Peyer's patch (tissue), 4 donors: Measurements from ENCODE around the gene TSPYL2. TPM values are rescaled to one million over a fixed set of nuclear protein-coding genes. Genes with fewer than 3 reads are reported as not detected.

Experiments used
- DNase-seq, 3 donors: peaks; one replicate each; pipeline ENCODE4 v3.0.0-alpha.2; 2017 to 2019
- H3K27ac ChIP-seq, 4 donors: fragments of 200-600 bp; sonication (generic); one replicate each; pipeline ENCODE4 v1.5.1; 2016 to 2019
- H3K27me3 ChIP-seq, 2 donors: fragments of 200-600 bp; sonication (generic); one replicate each; pipeline ENCODE4 v1.5.1; 2019
- H3K36me3 ChIP-seq, 3 donors: fragments of 200-600 bp; sonication (generic); one replicate each; pipeline ENCODE4 v1.5.1; 2016 to 2019
- H3K4me1 ChIP-seq, 4 donors: fragments of 200-600 bp; sonication (generic); one replicate each; pipeline ENCODE4 v1.5.1; 2016 to 2019
- H3K4me3 ChIP-seq, 4 donors: fragments of 200-600 bp; sonication (generic); 1 replicate in 3 of 4; 2 replicates in 1 of 4; pipeline ENCODE4 v1.5.1; 2016 to 2019; ENCODE audit warnings: mild to moderate bottlenecking in 1 of 4
- H3K9me3 ChIP-seq, 4 donors: fragments of 200-600 bp; sonication (generic); one replicate each; pipeline ENCODE4 v1.5.1; 2016 to 2019; ENCODE audit warnings: mild to moderate bottlenecking in 1 of 4
- CTCF ChIP-seq, 6 experiments: fragments of 450-650 bp in 4 of 6; fragments of 200-600 bp in 2 of 6; sonication (generic) in 1 of 6; IDR thresholded peaks; one replicate each; pipeline ENCODE4 v1.5.1; 2017 to 2019; ENCODE audit warnings: antibody characterized with exemption in 6 of 6, mild to moderate bottlenecking in 3 of 6, moderate library complexity in 1 of 6
- POLR2A ChIP-seq, 2 donors: fragments of 450-650 bp; IDR thresholded peaks; one replicate each; pipeline ENCODE4 v1.5.1; 2017; ENCODE audit warnings: antibody characterized with exemption in 2 of 2, mild to moderate bottlenecking in 2 of 2, moderate library complexity in 2 of 2
- small RNA-seq, 2 donors: library from RNA; depleted of rRNA; stranded (forward); fragments of <200 nt; gene quantifications; one replicate each; pipeline ENCODE3, GENCODE V24; 2016
- total RNA-seq, 4 donors: library from RNA; depleted of rRNA; stranded (reverse); fragments of >200 nt; gene quantifications; one replicate each; pipeline ENCODE4 v1.1.0, GENCODE V29; 2016

TSPYL2 gene
- total RNA-seq, 4 donors from 2014 or later: 14.4 to 241 (median 37.1) TPM

- Histone ChIP-seq H3K27ac (no peak overlapping the region), H3K9me3 (no peaks in the 10 kb centered on the region), H3K4me3 (no peak overlapping the region), H3K4me1 (no peaks in the 10 kb centered on the region), H3K36me3 (no peaks in the 10 kb centered on the region), H3K27me3 (no peaks in the 10 kb centered on the region)
- TF ChIP-seq CTCF (IDR thresholded peaks at IDR 0.05) (no peak), POLR2A (IDR thresholded peaks at IDR 0.05) (no peak)
- DNase-seq: no peak
Observed at GRCh38 chrX:53135581-53135980, 53.4 kb downstream of the TSPYL2 start.

Small RNA genes lying within 50 kb of the gene (small RNA-seq; reads per million reads assigned to genes)
- gene AL591212.2: 0 reads per million in 2 donors

Other genes starting within 250 kb of the TSPYL2 start
- gene XAGE3, start 214.3 kb upstream of the TSPYL2 start, total RNA-seq: not detected
- 100 to 1,000 TPM in 1 of 4 donors, 10 to 100 TPM in 3; 26.6 to 102 (median 64.4) TPM for gene FAM156B, start 185.0 kb upstream of the TSPYL2 start, total RNA-seq
- 10 to 100 TPM; 18.3 to 50.3 (median 29.6) TPM for gene FAM156A, start 123.8 kb upstream of the TSPYL2 start, total RNA-seq
- gene GPR173, start 33.6 kb upstream of the TSPYL2 start, total RNA-seq: under 1 TPM in 2 of 4 donors, not detected in 2; 0.57 to 0.67 TPM
- 10 to 100 TPM in 3 of 4 donors, 1 to 10 TPM in 1; 8.6 to 42.1 (median 33.1) TPM for gene KANTR, start 11.8 kb downstream of the TSPYL2 start, total RNA-seq
- 100 to 1,000 TPM in 3 of 4 donors, 10 to 100 TPM in 1; 77.4 to 176 (median 137) TPM for gene KDM5C, start 142.8 kb downstream of the TSPYL2 start, total RNA-seq
- 10 to 100 TPM; 20.6 to 77.9 (median 48.3) TPM for gene IQSEC2, start 199.2 kb downstream of the TSPYL2 start, total RNA-seq